MCF 10A (cell line): ENCODE results near the gene C20orf202. TPM values are rescaled to one million over a fixed set of nuclear protein-coding genes. Genes with fewer than 3 reads are reported as not detected.
A peak's percentile ranks its signal among the peaks of the same experiment; 100 is the strongest.

Experiments used
- BruUV-seq: library from RNA; stranded (reverse); fragments of 400-500 nt; replicated peaks from 2 replicates; lab custom pipeline; 2021; lab: Mats Ljungman, UMichigan
- CTCF ChIA-PET: fragments of 300-600 bp; sonication (Branson Sonifier 250); formaldehyde crosslinking; extraction: SDS; loops from one replicate; lab custom pipeline; 2021; ENCODE audit warnings: antibody characterized with exemption, inconsistent platforms; lab: Yijun Ruan, JAX
- POLR2A ChIA-PET: fragments of 300-600, 350-650 bp; sonication (Branson Sonifier 250); formaldehyde crosslinking; extraction: SDS; loops from one replicate; lab custom pipeline; 2020; ENCODE audit warnings: antibody characterized with exemption, inconsistent platforms; lab: Yijun Ruan, JAX
- DNase-seq: peaks from one replicate; pipeline ENCODE4 v3.0.0-alpha.2; 2018; ENCODE audit not compliant: unreplicated experiment
- H3K27ac Mint-ChIP-seq: one replicate; pipeline ENCODE4 v1.8.0; 2022; ENCODE audit warnings: mild to moderate bottlenecking, low read depth, mixed read lengths; ENCODE audit not compliant: unreplicated experiment
- H3K27me3 Mint-ChIP-seq: one replicate; pipeline ENCODE4 v1.8.0; 2022; ENCODE audit warnings: mixed read lengths; ENCODE audit not compliant: insufficient read depth, unreplicated experiment
- H3K36me3 Mint-ChIP-seq: one replicate; pipeline ENCODE4 v1.8.0; 2022; ENCODE audit warnings: mild to moderate bottlenecking, moderate library complexity, mixed read lengths; ENCODE audit not compliant: insufficient read depth, unreplicated experiment
- H3K4me1 Mint-ChIP-seq: one replicate; pipeline ENCODE4 v1.8.0; 2022; ENCODE audit warnings: mixed read lengths; ENCODE audit not compliant: insufficient read depth, unreplicated experiment
- H3K4me3 Mint-ChIP-seq: one replicate; pipeline ENCODE4 v1.8.0; 2022; ENCODE audit warnings: mild to moderate bottlenecking, moderate library complexity, mixed read lengths; ENCODE audit not compliant: unreplicated experiment
- H3K9me3 Mint-ChIP-seq: one replicate; pipeline ENCODE4 v1.8.0; 2022; ENCODE audit warnings: mixed read lengths; ENCODE audit not compliant: unreplicated experiment
- CTCF ChIP-seq: fragments of 200-600 bp; IDR thresholded peaks from one replicate; pipeline ENCODE4 v1.8.0; 2022; ENCODE audit warnings: antibody characterized with exemption, mild to moderate bottlenecking; ENCODE audit not compliant: unreplicated experiment
- intact Hi-C: fragments of 100-400 bp; cut with micrococcal nuclease; formaldehyde crosslinking; loops from 2 replicates; pipeline ENCODE4 v1.14.1; 2022
- total RNA-seq: library from RNA; stranded (reverse); gene quantifications from 2 replicates; pipeline ENCODE4 v1.2.3, GENCODE V29; 2022

The C20orf202 gene
- total RNA-seq, 1 experiment from 2014 or later, result not detected

- Mint-ChIP-seq H3K27me3 (peaks cover 28% of the 10 kb centered on the region), H3K27ac (no peak overlapping the region), H3K36me3 (no peaks in the 10 kb centered on the region), H3K4me1 (no peaks in the 10 kb centered on the region), H3K9me3 (no peaks in the 10 kb centered on the region), H3K4me3 (no peak overlapping the region)
- TF ChIP-seq CTCF, result no peak
- ChIA-PET CTCF (interaction anchor here (0.6 kb wide), 2 partner anchors 42 to 359 kb away, joined by 3 read pairs; no protein-coding TSS in a partner anchor), POLR2A (no interaction called here)
- no peak for DNase-seq
- intact Hi-C loops, result no loop called here
- no TSS peak for BruUV-seq
Observed at GRCh38 chr20:1182106-1182505, 21.1 kb upstream of the C20orf202 start.

GRCh38 chr20:1183153-1183552 lies 20.1 kb upstream of the C20orf202 start:
- Mint-ChIP-seq H3K27ac (no peak overlapping the region), H3K4me3 (no peak overlapping the region), H3K27me3 (peaks cover 28% of the 10 kb centered on the region), H3K9me3 (no peaks in the 10 kb centered on the region), H3K36me3 (no peaks in the 10 kb centered on the region), H3K4me1 (no peaks in the 10 kb centered on the region)
- ChIA-PET POLR2A (interaction anchor here (0.7 to 1.2 kb wide), 2 partner anchors 10 to 12 kb away, joined by 4 read pairs; no protein-coding TSS in a partner anchor), CTCF (interaction anchor here (0.7 to 1.3 kb wide), 2 partner anchors 30 to 1055 kb away, joined by 3 to 8 read pairs; no protein-coding TSS in a partner anchor)
- BruUV-seq, result no TSS peak
- DNase-seq, result no peak
- intact Hi-C loops, result no loop called here
- TF ChIP-seq CTCF, result no peak

- Mint-ChIP-seq H3K4me1 (no peaks in the 10 kb centered on the region), H3K9me3 (no peaks in the 10 kb centered on the region), H3K36me3 (no peaks in the 10 kb centered on the region), H3K4me3 (peak overlapping the region; percentile 48), H3K27me3 (peaks cover 28% of the 10 kb centered on the region), H3K27ac (no peak overlapping the region)
- ChIA-PET POLR2A (interaction anchor here (0.6 to 2.6 kb wide), 4 partner anchors 9 to 81 kb away, joined by 3 to 10 read pairs (median 4); no protein-coding TSS in a partner anchor), CTCF (interaction anchor here (1.0 to 1.3 kb wide), 3 partner anchors 9 to 29 kb away, joined by 3 to 8 read pairs (median 4); no protein-coding TSS in a partner anchor)
- no peak for DNase-seq
- no TSS peak for BruUV-seq
- intact Hi-C loops, result no loop called here
- TF ChIP-seq CTCF, result no peak
Observed at GRCh38 chr20:1184260-1184637, 19.0 kb upstream of the C20orf202 start.

GRCh38 chr20:1184638-1185315 lies 18.5 kb upstream of the C20orf202 start, which contains the start of gene TMEM74B:
Gene TMEM74B (minus strand): TSS chr20:1184981. CDS start chr20:1183801, 1,180 bp downstream.
- CTCF ChIA-PET, result interaction anchor here (0.6 to 1.5 kb wide), 8 partner anchors 9 to 918 kb away, joined by 3 to 8 read pairs (median 3); no protein-coding TSS in a partner anchor
- Mint-ChIP-seq H3K27ac (no peak within 1 kb of the TSS), H3K4me3 (peak within 1 kb of the TSS; percentile 48), H3K36me3 (no peaks in the 10 kb centered on the region), H3K4me1 (no peaks in the 10 kb centered on the region), H3K9me3 (no peaks in the 10 kb centered on the region), H3K27me3 (peaks cover 28% of the 10 kb centered on the region)
- TF ChIP-seq CTCF, result no peak
- intact Hi-C loops, result no loop called here
- POLR2A ChIA-PET, result interaction anchor here (0.6 to 2.6 kb wide), 3 partner anchors 24 to 81 kb away, joined by 3 to 10 read pairs (median 5); no protein-coding TSS in a partner anchor
- no peak for DNase-seq
- no TSS peak for BruUV-seq
